Measurements from ENCODE around the gene SENP2. TPM values are rescaled to one million over a fixed set of nuclear protein-coding genes. Genes with fewer than 3 reads are reported as not detected.

Gene SENP2
- total RNA-seq, 1 experiment from 2014 or later = 56.9 TPM

DNA sequence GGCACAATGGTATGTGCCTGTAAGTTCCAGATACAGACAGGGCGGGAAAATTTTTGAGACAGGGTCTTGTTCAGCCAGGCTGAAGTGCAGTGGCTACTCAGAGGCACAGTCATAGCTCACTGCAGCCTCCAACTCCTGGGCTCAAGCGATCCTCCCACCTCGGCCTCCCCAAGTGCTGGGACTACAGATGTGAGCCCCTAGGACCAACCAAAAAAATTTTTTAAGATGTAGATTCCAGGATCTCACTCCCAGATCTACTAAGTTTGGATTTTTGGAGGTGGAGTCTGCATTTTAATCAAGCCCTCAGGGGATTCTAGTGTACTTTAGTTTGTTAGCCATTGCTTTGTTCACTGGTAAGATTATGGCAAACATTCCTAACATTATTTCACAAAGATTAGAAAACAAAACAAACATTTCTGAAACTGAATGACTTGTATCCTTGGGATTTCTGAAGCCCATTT is 36.4 kb upstream of the SENP2 start:
- Mint-ChIP-seq H3K36me3 (no peaks in the 10 kb centered on the region), H3K4me3 (no peak overlapping the region), H3K27ac (no peak overlapping the region), H3K27me3 (ENCODE audit: low read depth) (no peaks in the 10 kb centered on the region), H3K4me1 (peaks cover 7% of the 10 kb centered on the region), H3K9me3 (no peaks in the 10 kb centered on the region)
- ChIA-PET POLR2A (no interaction called here), CTCF (no interaction called here)
- DNase-seq (ENCODE audit: low spot score) (no peak), ATAC-seq (no peak)
- no peak for TF ChIP-seq SMAD4 (CRISPR knock-in tag; IDR thresholded peaks at IDR 0.05)
- TF ChIP-seq, protein P1, sequence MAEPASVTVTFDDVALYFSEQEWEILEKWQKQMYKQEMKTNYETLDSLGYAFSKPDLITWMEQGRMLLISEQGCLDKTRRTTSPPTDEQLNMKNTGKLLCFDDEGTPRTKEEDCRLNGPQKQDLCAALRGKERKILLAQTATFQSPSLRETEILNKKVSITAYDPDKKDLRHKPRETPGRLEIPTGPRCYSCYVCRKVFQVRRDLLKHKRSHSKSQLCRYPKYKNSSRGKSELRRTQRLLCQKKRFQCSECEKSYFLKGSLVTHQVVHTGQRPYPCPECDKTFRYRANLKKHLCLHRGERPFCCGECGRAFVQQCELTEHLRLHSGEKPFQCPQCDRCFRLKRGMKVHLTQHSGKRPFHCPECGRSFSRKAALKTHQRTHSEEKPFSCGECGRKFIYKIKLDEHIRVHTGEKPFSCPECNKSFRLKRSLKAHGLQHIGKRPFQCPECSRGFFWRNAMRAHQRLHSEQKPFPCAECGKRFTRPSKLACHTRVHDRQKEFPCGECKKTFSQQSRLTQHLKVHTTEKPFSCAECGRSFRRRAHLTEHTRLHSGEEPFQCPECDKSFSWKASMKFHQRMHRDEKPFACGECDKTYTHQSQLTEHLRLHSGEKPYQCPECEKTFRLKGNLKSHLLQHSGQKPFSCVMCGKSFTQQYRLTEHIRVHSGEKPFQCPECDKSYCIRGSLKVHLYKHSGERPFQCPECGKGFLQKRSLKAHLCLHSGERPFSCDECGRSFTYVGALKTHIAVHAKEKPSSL (CRISPR knock-in tag; conservative IDR thresholded peaks at IDR 0.05) = no peak
- TF ChIP-seq, protein P2, sequence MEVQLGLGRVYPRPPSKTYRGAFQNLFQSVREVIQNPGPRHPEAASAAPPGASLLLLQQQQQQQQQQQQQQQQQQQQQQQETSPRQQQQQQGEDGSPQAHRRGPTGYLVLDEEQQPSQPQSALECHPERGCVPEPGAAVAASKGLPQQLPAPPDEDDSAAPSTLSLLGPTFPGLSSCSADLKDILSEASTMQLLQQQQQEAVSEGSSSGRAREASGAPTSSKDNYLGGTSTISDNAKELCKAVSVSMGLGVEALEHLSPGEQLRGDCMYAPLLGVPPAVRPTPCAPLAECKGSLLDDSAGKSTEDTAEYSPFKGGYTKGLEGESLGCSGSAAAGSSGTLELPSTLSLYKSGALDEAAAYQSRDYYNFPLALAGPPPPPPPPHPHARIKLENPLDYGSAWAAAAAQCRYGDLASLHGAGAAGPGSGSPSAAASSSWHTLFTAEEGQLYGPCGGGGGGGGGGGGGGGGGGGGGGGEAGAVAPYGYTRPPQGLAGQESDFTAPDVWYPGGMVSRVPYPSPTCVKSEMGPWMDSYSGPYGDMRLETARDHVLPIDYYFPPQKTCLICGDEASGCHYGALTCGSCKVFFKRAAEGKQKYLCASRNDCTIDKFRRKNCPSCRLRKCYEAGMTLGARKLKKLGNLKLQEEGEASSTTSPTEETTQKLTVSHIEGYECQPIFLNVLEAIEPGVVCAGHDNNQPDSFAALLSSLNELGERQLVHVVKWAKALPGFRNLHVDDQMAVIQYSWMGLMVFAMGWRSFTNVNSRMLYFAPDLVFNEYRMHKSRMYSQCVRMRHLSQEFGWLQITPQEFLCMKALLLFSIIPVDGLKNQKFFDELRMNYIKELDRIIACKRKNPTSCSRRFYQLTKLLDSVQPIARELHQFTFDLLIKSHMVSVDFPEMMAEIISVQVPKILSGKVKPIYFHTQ (CRISPR knock-in tag; IDR thresholded peaks at IDR 0.05) = no peak
- no peak for TF ChIP-seq JAZF1 (CRISPR knock-in tag; IDR thresholded peaks at IDR 0.05)
- no peak for TF ChIP-seq NR3C1 (CRISPR knock-in tag; conservative IDR thresholded peaks at IDR 0.05; ENCODE audit: low read depth)
- TF ChIP-seq, protein P3, sequence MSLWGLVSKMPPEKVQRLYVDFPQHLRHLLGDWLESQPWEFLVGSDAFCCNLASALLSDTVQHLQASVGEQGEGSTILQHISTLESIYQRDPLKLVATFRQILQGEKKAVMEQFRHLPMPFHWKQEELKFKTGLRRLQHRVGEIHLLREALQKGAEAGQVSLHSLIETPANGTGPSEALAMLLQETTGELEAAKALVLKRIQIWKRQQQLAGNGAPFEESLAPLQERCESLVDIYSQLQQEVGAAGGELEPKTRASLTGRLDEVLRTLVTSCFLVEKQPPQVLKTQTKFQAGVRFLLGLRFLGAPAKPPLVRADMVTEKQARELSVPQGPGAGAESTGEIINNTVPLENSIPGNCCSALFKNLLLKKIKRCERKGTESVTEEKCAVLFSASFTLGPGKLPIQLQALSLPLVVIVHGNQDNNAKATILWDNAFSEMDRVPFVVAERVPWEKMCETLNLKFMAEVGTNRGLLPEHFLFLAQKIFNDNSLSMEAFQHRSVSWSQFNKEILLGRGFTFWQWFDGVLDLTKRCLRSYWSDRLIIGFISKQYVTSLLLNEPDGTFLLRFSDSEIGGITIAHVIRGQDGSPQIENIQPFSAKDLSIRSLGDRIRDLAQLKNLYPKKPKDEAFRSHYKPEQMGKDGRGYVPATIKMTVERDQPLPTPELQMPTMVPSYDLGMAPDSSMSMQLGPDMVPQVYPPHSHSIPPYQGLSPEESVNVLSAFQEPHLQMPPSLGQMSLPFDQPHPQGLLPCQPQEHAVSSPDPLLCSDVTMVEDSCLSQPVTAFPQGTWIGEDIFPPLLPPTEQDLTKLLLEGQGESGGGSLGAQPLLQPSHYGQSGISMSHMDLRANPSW (CRISPR knock-in tag; conservative IDR thresholded peaks at IDR 0.05; ENCODE audit: low read depth) = no peak
- no peak for TF ChIP-seq NFYB (CRISPR knock-in tag; conservative IDR thresholded peaks at IDR 0.05; ENCODE audit: low read depth)
- TF ChIP-seq, protein P4, sequence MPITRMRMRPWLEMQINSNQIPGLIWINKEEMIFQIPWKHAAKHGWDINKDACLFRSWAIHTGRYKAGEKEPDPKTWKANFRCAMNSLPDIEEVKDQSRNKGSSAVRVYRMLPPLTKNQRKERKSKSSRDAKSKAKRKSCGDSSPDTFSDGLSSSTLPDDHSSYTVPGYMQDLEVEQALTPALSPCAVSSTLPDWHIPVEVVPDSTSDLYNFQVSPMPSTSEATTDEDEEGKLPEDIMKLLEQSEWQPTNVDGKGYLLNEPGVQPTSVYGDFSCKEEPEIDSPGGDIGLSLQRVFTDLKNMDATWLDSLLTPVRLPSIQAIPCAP (CRISPR knock-in tag; IDR thresholded peaks at IDR 0.05) = no peak
- no peak for TF ChIP-seq ESRRA (CRISPR knock-in tag; IDR thresholded peaks at IDR 0.05; ENCODE audit: borderline replicate concordance)
- TF ChIP-seq MYBL2 (CRISPR knock-in tag; IDR thresholded peaks at IDR 0.05) = no peak
- TF ChIP-seq, protein P5, sequence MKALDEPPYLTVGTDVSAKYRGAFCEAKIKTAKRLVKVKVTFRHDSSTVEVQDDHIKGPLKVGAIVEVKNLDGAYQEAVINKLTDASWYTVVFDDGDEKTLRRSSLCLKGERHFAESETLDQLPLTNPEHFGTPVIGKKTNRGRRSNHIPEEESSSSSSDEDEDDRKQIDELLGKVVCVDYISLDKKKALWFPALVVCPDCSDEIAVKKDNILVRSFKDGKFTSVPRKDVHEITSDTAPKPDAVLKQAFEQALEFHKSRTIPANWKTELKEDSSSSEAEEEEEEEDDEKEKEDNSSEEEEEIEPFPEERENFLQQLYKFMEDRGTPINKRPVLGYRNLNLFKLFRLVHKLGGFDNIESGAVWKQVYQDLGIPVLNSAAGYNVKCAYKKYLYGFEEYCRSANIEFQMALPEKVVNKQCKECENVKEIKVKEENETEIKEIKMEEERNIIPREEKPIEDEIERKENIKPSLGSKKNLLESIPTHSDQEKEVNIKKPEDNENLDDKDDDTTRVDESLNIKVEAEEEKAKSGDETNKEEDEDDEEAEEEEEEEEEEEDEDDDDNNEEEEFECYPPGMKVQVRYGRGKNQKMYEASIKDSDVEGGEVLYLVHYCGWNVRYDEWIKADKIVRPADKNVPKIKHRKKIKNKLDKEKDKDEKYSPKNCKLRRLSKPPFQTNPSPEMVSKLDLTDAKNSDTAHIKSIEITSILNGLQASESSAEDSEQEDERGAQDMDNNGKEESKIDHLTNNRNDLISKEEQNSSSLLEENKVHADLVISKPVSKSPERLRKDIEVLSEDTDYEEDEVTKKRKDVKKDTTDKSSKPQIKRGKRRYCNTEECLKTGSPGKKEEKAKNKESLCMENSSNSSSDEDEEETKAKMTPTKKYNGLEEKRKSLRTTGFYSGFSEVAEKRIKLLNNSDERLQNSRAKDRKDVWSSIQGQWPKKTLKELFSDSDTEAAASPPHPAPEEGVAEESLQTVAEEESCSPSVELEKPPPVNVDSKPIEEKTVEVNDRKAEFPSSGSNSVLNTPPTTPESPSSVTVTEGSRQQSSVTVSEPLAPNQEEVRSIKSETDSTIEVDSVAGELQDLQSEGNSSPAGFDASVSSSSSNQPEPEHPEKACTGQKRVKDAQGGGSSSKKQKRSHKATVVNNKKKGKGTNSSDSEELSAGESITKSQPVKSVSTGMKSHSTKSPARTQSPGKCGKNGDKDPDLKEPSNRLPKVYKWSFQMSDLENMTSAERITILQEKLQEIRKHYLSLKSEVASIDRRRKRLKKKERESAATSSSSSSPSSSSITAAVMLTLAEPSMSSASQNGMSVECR (CRISPR knock-in tag; IDR thresholded peaks at IDR 0.05; ENCODE audit: borderline replicate concordance) = no peak
- no peak for TF ChIP-seq RORB (CRISPR knock-in tag; IDR thresholded peaks at IDR 0.05)
- TF ChIP-seq, protein P6, sequence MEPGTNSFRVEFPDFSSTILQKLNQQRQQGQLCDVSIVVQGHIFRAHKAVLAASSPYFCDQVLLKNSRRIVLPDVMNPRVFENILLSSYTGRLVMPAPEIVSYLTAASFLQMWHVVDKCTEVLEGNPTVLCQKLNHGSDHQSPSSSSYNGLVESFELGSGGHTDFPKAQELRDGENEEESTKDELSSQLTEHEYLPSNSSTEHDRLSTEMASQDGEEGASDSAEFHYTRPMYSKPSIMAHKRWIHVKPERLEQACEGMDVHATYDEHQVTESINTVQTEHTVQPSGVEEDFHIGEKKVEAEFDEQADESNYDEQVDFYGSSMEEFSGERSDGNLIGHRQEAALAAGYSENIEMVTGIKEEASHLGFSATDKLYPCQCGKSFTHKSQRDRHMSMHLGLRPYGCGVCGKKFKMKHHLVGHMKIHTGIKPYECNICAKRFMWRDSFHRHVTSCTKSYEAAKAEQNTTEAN (CRISPR knock-in tag; IDR thresholded peaks at IDR 0.05) = no peak
- TF ChIP-seq, protein P7, sequence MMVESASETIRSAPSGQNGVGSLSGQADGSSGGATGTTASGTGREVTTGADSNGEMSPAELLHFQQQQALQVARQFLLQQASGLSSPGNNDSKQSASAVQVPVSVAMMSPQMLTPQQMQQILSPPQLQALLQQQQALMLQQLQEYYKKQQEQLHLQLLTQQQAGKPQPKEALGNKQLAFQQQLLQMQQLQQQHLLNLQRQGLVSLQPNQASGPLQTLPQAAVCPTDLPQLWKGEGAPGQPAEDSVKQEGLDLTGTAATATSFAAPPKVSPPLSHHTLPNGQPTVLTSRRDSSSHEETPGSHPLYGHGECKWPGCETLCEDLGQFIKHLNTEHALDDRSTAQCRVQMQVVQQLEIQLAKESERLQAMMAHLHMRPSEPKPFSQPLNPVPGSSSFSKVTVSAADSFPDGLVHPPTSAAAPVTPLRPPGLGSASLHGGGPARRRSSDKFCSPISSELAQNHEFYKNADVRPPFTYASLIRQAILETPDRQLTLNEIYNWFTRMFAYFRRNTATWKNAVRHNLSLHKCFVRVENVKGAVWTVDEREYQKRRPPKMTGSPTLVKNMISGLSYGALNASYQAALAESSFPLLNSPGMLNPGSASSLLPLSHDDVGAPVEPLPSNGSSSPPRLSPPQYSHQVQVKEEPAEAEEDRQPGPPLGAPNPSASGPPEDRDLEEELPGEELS (CRISPR knock-in tag; IDR thresholded peaks at IDR 0.05) = no peak
- TF ChIP-seq, protein P8, sequence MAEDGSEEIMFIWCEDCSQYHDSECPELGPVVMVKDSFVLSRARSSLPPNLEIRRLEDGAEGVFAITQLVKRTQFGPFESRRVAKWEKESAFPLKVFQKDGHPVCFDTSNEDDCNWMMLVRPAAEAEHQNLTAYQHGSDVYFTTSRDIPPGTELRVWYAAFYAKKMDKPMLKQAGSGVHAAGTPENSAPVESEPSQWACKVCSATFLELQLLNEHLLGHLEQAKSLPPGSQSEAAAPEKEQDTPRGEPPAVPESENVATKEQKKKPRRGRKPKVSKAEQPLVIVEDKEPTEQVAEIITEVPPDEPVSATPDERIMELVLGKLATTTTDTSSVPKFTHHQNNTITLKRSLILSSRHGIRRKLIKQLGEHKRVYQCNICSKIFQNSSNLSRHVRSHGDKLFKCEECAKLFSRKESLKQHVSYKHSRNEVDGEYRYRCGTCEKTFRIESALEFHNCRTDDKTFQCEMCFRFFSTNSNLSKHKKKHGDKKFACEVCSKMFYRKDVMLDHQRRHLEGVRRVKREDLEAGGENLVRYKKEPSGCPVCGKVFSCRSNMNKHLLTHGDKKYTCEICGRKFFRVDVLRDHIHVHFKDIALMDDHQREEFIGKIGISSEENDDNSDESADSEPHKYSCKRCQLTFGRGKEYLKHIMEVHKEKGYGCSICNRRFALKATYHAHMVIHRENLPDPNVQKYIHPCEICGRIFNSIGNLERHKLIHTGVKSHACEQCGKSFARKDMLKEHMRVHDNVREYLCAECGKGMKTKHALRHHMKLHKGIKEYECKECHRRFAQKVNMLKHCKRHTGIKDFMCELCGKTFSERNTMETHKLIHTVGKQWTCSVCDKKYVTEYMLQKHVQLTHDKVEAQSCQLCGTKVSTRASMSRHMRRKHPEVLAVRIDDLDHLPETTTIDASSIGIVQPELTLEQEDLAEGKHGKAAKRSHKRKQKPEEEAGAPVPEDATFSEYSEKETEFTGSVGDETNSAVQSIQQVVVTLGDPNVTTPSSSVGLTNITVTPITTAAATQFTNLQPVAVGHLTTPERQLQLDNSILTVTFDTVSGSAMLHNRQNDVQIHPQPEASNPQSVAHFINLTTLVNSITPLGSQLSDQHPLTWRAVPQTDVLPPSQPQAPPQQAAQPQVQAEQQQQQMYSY (CRISPR knock-in tag; IDR thresholded peaks at IDR 0.05) = no peak
- no peak for TF ChIP-seq JUN (CRISPR knock-in tag; IDR thresholded peaks at IDR 0.05)
- TF ChIP-seq, protein P9, sequence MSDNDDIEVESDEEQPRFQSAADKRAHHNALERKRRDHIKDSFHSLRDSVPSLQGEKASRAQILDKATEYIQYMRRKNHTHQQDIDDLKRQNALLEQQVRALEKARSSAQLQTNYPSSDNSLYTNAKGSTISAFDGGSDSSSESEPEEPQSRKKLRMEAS (CRISPR knock-in tag; IDR thresholded peaks at IDR 0.05) = no peak
